GM12872 (cell line): ENCODE results near the gene TAGAP.

Experiments used
- CTCF ChIP-seq: IDR thresholded peaks from 3 replicates; pipeline ENCODE4 v1.5.1; 2011; ENCODE audit warnings: low read depth, mild to moderate bottlenecking, low read length, moderate library complexity; ENCODE audit not compliant: insufficient read depth

Gene TAGAP

GRCh38 chr6:159044899-159045727, at the start of gene TAGAP:
TAGAP (minus strand) TSS chr6:159044991; CDS start chr6:159044146, 845 bp downstream.
- TF ChIP-seq CTCF: no peak

GRCh38 chr6:159093609-159094443, 49.0 kb upstream of the TAGAP start:
- no peak for TF ChIP-seq CTCF

GRCh38 chr6:159092631-159093030, 47.8 kb upstream of the TAGAP start:
- TF ChIP-seq CTCF: no peak

- TF ChIP-seq CTCF: no peak
Measured at GRCh38 chr6:159090530-159091480, 46.0 kb upstream of the TAGAP start.

GRCh38 chr6:159089909-159090308, 45.1 kb upstream of the TAGAP start:
- no peak for TF ChIP-seq CTCF

GRCh38 chr6:159089443-159089842, 44.7 kb upstream of the TAGAP start:
- no peak for TF ChIP-seq CTCF
